ENCODE data around the gene FAM210B. TPM values are rescaled to one million over a fixed set of nuclear protein-coding genes. Genes with fewer than 3 reads are reported as not detected.

Gene FAM210B
- total and polyA plus RNA-seq, 2 of the 13 experiments (the other 11 are each of a cell fraction or from before 2014, with no cell fraction given) = 75.9 to 107 TPM

DNA sequence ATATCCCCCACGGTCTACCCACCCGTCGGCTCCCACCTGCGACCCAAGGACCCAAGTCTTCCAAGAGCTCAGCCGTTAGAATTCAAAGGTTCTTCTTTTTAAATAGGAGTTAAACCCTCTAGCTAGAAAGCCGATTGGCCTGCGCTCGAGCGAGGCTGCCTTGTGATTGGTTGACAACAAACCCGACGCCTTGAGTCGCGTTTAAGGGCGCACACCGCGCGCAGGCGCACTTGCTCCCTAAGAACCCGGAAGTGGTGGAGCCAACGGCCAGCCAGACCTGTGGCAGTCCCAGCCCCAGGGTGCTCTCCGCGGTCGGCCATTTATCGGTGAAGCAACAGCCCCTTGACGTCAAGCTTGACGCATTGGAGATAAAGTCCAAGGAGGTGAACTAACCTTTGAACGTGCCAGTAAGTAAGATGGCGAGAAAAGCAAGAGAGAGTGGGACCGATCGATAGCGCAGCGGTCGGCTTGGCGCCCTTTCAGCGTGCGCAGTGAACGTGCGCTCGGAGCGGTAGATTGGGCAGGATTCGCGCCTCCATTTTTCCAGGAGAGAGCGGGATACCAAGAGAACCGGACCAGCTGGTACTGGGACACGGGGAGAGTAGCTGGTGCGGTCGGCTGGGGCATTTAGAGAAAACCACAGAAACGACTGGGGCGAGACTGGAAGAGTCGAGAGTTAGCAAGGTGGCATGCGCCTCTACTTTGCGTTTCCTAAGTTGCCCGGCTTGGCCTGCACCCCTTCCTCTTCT is 33.5 kb downstream of the FAM210B start, which contains the start of the genes AURKA and CSTF1 (continued):
- TF ChIP-seq MYC (CRISPR knock-in tag; IDR thresholded peaks at IDR 0.05; ENCODE audit: borderline replicate concordance) (peak; percentile 100), MBNL3 (CRISPR knock-in tag; conservative IDR thresholded peaks at IDR 0.05) (no peak), TOPORS (CRISPR knock-in tag; IDR thresholded peaks at IDR 0.05) (peak; percentile 98), BORCS8-MEF2B (CRISPR knock-in tag; IDR thresholded peaks at IDR 0.05) (peak; percentile 97), RARG (CRISPR knock-in tag; IDR thresholded peaks at IDR 0.05; ENCODE audit: low read depth) (0 out of 2 replicates have a peak, but pooled peaks have one; percentile 31), ZNF589 (CRISPR knock-in tag; conservative IDR thresholded peaks at IDR 0.05) (peak; percentile 98), RERE (CRISPR knock-in tag; IDR thresholded peaks at IDR 0.05; ENCODE audit: low read depth) (peak; percentile 75), GLI4 (CRISPR knock-in tag; IDR thresholded peaks at IDR 0.05; ENCODE audit: borderline replicate concordance) (peak; percentile 87), KAT7 (CRISPR knock-in tag; IDR thresholded peaks at IDR 0.05; ENCODE audit: borderline replicate concordance) (peak; percentile 99), MED13 (CRISPR knock-in tag; IDR thresholded peaks at IDR 0.05) (peak; percentile 97; the same call in 1 of the 2 replicates), ESRRA (CRISPR knock-in tag; IDR thresholded peaks at IDR 0.05; ENCODE audit: low read depth) (peak; percentile 94), SRF (IDR thresholded peaks at IDR 0.05; ENCODE audit: low read depth, low read length) (peak; percentile 97), TCF7 (IDR thresholded peaks at IDR 0.05; ENCODE audit: low read depth) (peak; percentile 51; the same call in 1 of the 2 replicates), IKZF1 (IDR thresholded peaks at IDR 0.05) (no peak), ZFP36 (IDR thresholded peaks at IDR 0.05; ENCODE audit: borderline replicate concordance, low read depth, low read length, partially characterized antibody) (no peak), SUZ12 (IDR thresholded peaks at IDR 0.05; ENCODE audit: low read depth, low read length) (no peak)
- TF ChIP-seq, protein P1, sequence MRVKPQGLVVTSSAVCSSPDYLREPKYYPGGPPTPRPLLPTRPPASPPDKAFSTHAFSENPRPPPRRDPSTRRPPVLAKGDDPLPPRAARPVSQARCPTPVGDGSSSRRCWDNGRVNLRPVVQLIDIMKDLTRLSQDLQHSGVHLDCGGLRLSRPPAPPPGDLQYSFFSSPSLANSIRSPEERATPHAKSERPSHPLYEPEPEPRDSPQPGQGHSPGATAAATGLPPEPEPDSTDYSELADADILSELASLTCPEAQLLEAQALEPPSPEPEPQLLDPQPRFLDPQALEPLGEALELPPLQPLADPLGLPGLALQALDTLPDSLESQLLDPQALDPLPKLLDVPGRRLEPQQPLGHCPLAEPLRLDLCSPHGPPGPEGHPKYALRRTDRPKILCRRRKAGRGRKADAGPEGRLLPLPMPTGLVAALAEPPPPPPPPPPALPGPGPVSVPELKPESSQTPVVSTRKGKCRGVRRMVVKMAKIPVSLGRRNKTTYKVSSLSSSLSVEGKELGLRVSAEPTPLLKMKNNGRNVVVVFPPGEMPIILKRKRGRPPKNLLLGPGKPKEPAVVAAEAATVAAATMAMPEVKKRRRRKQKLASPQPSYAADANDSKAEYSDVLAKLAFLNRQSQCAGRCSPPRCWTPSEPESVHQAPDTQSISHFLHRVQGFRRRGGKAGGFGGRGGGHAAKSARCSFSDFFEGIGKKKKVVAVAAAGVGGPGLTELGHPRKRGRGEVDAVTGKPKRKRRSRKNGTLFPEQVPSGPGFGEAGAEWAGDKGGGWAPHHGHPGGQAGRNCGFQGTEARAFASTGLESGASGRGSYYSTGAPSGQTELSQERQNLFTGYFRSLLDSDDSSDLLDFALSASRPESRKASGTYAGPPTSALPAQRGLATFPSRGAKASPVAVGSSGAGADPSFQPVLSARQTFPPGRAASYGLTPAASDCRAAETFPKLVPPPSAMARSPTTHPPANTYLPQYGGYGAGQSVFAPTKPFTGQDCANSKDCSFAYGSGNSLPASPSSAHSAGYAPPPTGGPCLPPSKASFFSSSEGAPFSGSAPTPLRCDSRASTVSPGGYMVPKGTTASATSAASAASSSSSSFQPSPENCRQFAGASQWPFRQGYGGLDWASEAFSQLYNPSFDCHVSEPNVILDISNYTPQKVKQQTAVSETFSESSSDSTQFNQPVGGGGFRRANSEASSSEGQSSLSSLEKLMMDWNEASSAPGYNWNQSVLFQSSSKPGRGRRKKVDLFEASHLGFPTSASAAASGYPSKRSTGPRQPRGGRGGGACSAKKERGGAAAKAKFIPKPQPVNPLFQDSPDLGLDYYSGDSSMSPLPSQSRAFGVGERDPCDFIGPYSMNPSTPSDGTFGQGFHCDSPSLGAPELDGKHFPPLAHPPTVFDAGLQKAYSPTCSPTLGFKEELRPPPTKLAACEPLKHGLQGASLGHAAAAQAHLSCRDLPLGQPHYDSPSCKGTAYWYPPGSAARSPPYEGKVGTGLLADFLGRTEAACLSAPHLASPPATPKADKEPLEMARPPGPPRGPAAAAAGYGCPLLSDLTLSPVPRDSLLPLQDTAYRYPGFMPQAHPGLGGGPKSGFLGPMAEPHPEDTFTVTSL (CRISPR knock-in tag; IDR thresholded peaks at IDR 0.05; ENCODE audit: borderline replicate concordance) = no peak
